IPS-NIHi7 (cell line): ENCODE measurements around the gene LRRC45.
"Not testable (repeated sequence)": the region's sequence is repeated elsewhere in the genome, so short reads cannot be mapped to it uniquely, and the experiment has no call there.

Experiments used
- DNase-seq: peaks from one replicate; pipeline ENCODE4 v3.0.0; 2012; ENCODE audit warnings: mixed read lengths; ENCODE audit errors: extremely low spot score

The LRRC45 gene

DNA sequence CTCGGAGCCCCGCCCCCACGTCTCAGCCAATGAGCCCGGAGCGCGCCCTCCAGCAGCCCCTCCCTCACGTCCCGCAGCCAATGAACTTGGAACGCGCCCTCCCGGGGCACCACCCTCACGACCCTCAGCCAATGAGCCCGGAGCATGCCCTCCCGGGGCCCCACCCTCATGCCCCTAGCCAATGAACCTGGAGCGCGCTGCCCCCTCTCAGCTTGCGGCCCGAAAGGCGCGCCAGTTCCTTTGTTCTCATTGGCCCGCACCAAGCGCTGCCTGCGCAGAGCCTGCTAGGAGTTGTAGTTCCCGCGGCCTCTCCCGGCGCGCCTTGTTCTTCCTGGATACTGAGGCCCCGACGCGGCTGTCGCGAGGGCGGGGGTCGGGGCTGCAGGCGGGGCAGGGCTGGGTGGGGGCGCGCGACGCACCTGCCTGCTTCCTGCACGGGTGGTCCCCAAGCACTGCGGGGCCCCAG, at the start of gene LRRC45:
TSS of gene LRRC45 (plus strand) at position 325 of the 466 bp plus-strand sequence. CDS start 339 bp downstream, outside the sequence.
- DNase-seq: peak; percentile 99

DNA sequence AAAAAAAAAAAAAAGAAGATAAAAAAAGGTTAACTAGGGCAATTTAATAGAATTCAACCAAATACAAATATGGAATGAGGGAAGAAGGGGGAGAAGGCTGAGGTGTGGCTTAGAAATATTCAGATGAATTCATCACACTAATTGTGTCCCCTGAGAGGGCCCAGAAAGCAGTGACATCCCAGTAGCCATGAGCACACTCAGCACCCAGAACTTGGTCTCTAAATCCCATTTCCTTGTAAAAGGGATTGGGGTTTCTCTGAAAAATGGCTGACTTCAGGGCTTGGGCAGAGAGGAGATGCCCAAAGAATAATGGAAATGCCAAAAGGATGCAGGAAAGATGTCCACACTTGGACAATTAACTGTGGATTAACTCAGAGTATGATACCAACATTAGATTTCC, 49.7 kb upstream of the LRRC45 start:
- DNase-seq: no peak

DNA sequence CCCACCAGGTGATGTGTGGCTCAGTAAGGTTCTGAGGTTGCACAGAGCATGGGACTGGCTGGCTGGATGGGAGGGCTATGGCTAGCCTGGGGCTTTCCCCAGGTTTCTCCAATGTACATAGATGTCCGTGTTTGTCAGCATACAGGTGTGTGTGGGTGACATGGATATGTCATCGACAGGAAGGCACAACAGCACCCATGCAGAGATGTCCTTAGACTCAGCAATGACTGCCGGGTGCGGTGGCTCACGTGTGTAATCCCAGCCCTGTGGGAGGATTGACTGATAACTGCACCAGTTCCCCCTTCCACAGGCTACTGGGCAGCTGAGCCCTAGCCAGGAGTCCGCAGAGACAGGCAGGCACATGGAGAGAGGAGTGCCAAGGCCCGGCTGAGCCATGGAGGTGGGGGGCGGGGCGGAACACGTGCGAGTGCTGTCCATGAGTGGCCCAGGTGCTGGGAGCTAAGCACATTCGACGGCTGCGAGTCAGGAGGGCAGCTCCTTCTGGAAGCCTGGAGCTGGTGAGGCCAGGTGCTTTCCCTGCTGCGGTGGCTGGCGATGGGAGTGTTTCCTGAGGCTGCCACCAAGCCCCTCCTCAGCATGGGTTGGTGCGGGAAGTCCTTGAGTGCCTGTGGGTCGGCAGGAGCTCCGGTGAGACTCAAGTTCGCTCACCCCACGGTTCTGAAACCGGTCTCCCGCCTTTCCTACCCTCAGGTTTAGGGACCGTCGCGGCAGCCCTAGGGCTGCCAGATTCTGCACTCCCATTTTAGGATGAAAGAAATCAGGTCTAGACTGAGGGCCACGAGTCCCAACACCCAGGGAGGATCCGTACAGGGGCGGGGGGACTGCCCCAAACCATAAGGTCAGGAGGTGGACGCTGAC, 46.5 kb upstream of the LRRC45 start:
- DNase-seq: no peak

DNA sequence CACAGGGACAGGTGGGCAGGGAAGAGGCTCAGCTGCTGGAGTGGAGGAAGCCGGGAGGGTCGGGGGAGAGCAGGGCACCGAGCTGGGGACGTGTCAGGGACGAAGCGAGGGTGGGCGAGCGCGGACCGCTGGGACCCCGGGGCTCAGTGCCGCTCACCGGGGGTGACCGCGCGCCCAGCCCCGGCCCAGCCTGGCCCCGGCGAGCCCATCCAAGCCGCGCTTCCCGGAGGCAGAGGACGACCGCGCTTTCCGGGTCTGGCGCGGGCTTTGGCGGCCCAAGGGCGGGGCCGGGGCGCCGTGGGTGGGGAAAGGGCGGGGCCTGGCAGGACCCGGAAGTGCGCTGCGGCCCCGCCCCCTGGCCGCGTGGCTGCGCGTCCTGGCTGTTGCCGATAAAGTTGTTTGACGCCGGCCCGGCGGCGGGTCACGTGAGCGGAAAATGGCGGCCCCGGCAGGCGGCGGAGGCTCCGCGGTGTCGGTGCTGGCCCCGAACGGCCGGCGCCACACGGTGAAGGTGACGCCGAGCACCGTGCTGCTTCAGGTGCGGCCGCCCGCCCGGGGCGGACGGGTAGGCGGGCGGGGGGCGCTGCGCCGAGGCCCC, 45.8 kb upstream of the LRRC45 start, which contains the start of gene ASPSCR1:
TSS of gene ASPSCR1 (plus strand) at position 419 of the 598 bp plus-strand sequence. CDS start at position 437, 18 bp downstream.
- peak; percentile 94 for DNase-seq

DNA sequence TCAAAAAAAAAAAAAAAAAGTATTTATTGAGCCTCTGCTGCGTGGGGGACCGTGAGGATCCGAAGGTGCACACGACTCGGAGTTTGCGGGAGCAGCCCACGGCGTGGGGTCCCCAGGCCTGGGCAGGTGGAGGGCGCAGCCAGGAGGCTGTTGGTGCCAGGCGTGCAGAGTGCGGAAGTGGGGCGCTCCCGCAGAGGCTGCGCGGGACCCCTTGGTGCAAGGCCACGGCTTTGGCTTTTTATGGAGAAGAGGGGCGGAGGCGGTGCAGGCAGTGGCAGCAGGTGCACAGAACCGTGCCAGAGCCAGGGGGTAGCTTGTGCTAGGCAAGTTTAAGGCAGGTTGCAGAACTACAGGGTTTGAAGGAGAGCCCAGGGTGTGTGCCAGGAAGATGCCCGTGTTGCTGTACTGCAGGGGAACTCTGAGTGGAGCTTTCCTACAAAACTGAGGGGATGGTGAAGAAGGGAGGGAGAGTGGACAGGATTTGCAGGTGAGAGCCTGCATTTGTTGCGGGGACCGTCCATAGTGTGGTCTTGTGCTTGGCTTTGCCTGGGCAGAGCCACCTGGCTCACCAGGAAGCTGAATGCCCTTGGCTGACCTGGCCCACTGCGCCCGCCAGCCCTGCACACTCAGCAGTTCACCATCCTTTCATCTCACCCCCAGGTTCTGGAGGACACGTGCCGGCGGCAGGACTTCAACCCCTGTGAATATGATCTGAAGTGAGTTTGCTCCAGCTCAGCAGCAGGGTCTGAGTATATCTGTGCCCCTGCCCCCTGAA, 44.4 kb upstream of the LRRC45 start:
- DNase-seq: no peak

DNA sequence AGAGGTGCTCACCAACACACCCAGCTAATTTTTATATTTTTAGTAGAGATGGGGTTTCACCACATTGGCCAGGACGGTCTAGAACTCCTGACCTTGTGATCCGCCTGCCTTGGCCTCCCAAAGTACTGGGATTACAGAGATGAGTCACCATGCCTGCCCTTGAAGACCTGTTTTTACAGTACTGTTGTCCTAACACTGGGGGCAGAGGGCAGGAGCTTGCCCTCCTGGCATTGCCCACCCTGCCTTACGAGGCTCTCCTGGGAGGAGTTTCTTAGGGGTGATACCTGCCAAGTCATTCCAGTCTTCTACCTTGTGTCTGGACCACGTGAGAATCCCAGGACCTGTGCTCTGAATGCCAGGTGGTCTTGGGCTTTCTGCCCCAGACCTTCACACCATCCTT, 43.0 kb upstream of the LRRC45 start:
- DNase-seq: no peak

DNA sequence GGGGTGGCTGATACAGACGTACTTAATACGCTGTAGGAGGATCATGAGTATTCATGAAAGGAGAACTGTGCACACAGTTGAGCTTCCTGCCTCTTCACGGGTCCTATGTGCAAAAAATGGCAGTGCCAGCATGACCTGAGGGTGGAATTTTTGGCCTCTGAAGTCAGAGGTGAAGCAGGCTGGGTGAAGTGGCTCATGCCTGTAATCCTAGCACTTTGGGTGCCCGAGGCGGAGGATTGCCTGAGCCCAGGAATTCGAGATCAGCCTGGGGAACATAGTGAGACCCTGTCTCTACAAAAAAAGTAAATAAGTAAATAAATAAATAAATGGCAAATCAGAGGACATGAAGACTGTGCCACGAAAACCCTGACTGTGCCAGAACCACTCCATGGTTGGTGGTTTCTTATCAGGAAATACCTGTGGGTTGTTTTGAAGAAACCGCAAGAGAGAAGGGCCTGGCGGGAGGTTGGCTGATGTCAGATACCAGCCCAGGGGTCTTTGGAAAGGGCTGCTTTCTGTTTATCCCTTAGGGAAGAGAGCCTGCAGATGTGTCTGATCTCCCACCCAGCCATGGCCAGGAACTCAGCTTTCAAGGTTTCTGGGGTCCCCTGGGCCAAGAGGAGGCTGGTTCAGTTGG, 42.3 kb upstream of the LRRC45 start:
- no peak for DNase-seq

DNA sequence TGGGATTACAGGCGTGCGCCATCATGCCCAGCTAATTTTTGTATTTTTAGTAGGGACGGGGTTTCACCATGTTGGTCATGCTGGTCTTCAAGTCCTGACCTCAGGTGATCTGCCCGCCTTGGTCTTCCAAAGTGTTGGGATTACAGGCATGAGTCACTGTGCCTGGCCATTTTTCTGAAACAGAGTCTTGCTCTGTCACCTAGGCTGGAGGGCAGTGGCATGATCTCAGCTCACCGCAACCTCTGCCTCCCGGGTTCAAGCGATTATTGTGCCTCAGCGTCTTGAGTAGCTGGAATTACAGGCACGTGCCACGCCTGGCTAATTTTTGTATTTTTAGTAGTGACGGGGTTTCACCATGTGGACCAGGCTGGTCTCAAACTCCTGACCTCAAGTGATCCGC, 41.6 kb upstream of the LRRC45 start:
- DNase-seq: not testable (repeated sequence)

DNA sequence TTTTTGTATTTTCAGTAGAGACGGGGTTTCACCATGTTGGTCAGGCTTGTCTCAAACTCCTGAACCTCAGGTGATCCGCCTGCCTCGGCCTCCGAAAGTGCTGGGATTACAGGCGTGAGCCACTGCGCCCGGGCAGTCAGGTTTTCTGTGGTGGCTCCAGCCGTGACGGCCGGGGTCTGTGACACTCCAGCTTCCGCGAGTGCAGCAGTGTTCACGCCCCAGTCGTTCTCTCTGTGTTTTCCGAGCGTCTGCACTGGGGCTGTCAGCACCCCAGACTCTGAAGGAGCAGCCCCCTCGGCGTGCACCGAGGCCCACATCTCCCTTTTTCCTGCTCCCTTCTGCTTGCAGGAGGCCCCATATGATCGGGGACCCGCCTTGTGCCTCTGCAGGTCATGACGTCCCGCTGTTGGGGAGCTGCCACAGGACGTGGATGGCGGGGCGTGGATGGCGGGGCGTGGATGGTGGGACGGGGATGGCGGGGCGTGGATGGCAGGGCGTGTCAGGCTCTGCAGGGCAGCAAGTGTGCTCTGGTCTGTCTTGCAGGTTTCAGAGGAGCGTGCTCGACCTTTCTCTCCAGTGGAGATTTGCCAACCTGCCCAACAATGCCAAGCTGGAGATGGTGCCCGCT, 40.0 kb upstream of the LRRC45 start:
- DNase-seq: no peak

DNA sequence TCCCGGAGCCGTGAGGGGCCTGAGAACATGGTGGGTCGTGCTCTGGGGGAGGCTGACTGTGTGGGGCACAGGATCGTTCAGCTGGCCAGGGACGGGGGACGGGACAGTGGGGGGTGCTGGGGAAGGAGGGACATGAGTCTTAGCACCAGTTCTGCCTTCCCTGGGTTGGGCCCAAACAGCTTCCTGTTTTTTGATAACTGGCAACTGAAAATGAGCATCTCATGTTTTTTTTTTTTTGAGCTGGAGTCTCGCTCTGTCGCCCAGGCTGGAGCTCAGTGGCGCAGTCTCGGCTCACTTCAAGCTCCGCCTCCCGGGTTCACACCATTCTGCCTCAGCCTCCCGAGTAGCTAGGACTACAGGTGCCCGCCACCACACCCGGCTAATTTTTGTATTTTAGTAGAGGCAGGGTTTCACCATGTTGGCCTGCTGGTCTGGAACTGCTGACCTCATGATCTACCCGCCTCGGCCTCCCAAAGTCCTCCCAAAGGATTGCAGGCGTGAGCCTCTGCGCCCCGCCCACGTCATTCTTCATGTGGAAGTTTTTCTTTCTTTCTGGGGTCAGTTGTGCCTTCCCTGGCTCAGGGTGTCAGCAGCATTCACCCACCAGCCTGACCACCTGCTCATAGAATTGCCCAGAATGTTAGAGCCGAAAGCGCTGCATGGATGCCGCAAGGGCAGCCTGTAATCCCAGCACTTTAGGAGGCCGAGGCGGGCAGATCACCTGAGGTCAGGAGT, 39.3 kb upstream of the LRRC45 start:
- DNase-seq: no peak

DNA sequence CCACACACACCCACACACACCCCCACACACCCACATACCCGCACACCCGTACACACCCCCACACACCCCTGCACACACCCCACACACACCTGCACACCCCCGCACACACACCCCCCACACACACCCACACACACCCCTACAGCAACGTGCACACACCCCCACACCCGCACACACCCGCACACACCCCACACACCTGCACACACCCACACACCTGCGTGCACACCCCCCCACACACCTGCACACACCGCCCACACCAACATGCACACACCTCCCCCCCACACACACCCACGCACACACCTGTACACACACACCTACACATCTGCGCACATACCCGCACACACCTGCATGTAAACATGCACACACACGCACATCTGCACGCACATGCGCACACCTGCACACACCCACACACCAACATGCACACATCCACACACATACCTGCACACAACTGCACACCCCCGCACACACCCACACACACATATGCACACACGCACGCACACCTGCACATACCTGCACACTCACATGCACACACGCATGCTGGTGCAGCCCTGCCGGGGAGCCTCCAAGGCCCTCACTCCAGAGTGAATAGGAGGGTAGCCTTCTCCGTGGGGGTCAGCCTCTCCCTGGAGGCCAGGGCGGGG, 38.2 kb upstream of the LRRC45 start:
- no peak for DNase-seq

DNA sequence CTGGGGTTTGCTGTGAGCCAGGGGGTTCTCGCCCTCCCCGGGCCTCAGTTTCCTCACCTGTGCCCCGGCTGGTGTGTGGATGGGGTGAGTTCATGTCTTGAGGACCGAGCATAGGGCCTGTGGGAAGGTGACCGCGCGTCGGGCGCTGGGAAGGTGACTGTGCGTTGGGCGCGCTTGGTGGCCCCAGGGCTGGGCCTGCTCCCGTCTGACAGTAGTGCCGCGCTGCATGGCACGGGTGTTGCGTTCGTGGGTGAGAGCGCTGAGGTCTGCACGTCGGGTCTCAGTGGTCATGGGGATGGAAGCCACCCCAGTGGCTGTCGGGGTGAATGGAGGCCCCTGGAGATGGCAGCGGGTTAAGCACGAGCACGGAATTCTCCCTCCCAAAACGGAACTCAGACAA, 36.5 kb upstream of the LRRC45 start:
- DNase-seq: no peak

DNA sequence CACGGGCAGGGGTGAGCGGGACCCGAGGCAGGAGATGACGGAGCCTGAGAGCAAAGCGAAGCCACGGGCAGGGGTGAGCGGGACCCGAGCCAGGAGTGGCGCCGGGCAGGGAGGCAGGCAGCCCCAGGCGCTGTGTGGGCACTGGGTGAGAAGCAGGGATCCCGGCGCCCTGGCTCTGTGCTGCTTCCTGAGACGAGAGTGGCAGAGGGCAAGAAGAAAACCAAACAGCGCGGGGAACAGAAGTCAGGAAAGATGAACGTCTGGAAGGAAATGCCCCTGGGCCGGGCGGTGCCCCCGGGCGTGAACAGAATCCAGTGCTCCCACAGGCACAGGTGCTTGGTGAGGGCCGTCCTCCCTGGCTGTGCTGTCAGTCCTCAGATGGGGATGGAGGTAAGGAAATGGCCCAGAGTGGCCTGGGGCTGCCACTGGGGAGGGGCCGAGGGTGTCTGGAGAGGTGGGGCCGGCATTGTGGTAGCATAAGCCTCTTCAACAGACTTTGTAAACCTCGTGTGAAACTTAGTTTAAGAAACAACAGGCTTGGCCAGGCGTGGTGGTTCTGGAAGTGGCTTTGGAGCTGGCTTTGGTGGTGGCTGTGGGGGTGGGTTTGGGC, 35.8 kb upstream of the LRRC45 start:
- no peak for DNase-seq

DNA sequence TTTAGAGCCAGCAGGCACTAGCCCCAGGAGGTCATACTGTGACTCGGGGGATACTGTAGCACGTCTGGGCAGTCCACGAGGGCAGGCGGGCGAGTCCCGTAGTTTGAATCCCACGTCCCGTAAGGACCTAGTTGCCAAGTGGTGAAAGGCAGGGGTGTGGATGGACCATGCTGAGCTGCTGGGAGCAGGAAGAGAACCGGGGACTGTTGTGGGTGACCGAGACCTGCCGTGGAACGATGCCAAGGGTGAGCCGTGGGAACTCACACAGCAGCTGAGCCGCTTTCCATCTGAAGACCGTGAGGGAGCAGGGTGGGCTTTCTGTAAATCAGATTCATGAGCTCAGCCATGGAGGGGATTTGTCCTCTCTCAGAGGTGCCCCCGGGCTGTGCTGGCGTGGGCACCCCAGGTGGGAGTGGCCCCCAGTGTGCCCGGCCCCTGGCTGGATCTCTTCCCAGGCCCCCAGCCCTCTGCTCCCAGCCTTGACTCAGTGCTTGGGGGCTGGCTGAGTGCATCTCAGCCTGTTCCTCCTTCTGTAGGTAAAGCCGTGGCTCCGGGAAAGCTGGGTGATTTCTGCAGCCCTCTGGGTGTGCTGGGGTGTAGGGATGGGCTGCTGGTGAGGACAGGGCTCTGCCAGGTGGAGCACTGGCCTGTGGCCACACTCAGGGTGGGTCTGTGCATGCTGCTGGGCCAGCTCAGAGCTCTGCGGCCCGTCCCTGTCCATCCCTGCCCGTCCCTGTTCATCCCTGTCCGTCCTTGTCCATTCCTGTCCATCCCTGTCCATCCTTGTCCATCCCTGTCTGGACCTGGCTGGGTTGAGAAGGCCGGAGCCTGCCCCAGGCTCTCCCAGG, 32.0 kb upstream of the LRRC45 start:
- DNase-seq: no peak

DNA sequence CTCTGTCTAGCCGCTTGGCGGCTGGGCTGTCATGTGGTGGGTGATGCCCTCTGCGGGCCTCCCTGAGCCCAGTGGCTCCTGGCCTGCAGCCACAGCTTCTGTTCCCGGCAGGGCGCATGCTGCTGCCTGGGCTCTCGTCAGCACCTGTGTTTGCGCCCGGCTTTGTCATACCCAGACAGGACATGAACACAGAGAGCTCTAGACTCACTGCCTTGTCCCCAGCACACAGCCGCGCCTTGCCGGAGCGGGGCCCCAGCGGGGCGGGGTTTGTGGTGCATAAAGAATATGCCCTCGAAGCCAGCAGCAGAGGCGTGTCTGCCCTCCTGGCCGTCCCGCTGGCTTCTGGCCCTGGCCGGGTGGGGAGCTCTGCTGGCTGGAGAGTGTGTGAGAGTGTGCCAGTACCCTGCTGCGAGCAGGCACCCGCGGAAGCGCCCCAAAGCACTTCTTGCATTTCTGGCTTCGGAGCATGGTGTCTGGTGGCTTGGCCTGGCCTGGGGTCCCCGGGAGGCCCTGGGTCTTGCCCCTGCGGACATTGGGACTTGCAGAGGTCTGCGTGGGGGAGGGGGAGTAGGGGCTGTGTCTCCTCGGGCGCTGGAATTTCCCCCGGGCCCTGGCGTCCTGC, 31.3 kb upstream of the LRRC45 start:
- DNase-seq: no peak

DNA sequence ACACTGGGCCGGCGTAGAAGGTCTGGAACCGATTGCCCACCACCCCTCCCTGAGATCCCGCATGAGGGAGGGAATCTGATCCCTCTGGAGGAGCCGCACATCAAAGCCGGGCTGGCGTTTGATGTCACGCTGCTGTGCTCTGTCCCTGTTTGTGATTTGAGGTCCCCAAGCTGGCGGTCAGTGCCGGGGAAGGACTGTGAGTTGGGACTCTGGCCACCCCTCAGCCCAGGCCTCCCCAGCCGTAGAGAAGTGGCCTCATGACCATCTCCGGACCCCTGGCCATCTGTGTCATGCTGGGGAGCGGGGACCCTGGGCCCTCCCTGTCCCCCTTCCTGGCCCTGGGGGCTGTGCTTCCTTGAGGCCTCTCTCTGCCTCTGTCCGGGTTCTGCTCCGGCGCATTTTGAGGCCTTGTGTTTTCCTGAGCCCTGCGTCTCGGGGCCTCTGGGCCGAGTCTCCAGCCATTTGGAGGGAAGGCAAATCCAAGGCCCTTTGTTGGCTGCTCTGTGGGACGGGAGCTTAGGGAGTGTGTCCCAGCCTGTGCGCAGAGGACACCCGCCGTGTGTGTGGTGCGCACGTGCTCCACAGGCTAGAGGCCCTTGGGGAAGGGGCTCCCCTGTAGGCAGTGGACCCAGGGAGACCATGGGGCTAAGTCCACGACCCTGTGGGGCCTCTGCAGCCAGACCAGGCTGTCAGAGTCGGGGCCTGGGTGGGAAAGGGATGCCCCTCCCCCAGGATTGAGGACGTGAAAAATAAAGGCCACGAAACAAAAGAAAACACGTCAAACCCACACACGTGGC, 30.6 kb upstream of the LRRC45 start:
- DNase-seq: no peak
